Hepatic stellate cell (primary cell): ENCODE data around the gene NRXN3.

Experiments
- DNase-seq: peaks from one replicate; pipeline ENCODE4 v3.0.0; 2011; ENCODE audit warnings: low spot score

The NRXN3 gene

GRCh38 chr14:79242666-79243065 is 1072.5 kb downstream of the NRXN3 start:
- DNase-seq = no peak

GRCh38 chr14:79246173-79246572 is 1076.0 kb downstream of the NRXN3 start:
- DNase-seq = no peak

- DNase-seq = no peak
Observed at GRCh38 chr14:79248126-79248525, 1078.0 kb downstream of the NRXN3 start.

- DNase-seq = no peak
Observed at GRCh38 chr14:79248771-79249170, 1078.6 kb downstream of the NRXN3 start.

GRCh38 chr14:79251278-79251677 is 1081.1 kb downstream of the NRXN3 start:
- DNase-seq = no peak

- no peak for DNase-seq
Observed at GRCh38 chr14:79253576-79253975, 1083.4 kb downstream of the NRXN3 start.

GRCh38 chr14:79254069-79254775 is 1084.0 kb downstream of the NRXN3 start:
- peak; percentile 64 for DNase-seq

- DNase-seq = no peak
Observed at GRCh38 chr14:79256380-79256779, 1086.2 kb downstream of the NRXN3 start.

GRCh38 chr14:79260406-79260805 is 1090.2 kb downstream of the NRXN3 start:
- DNase-seq = no peak

- DNase-seq = peak; percentile 22
Observed at GRCh38 chr14:79265366-79265946, 1095.3 kb downstream of the NRXN3 start.

GRCh38 chr14:79270361-79270760 is 1100.2 kb downstream of the NRXN3 start:
- DNase-seq = no peak

- no peak for DNase-seq
Observed at GRCh38 chr14:79271122-79271521, 1100.9 kb downstream of the NRXN3 start.

GRCh38 chr14:79274641-79275291 is 1104.6 kb downstream of the NRXN3 start:
- DNase-seq = no peak

GRCh38 chr14:79275292-79275655 is 1105.1 kb downstream of the NRXN3 start:
- DNase-seq = no peak

GRCh38 chr14:79278286-79278797 is 1108.2 kb downstream of the NRXN3 start:
- DNase-seq = no peak

GRCh38 chr14:79278798-79279644 is 1108.8 kb downstream of the NRXN3 start:
- peak; percentile 81 for DNase-seq

- peak; percentile 21 for DNase-seq
Observed at GRCh38 chr14:79279645-79280597, 1109.7 kb downstream of the NRXN3 start.

GRCh38 chr14:79281244-79282152 is 1111.3 kb downstream of the NRXN3 start:
- no peak for DNase-seq

- DNase-seq = no peak
Observed at GRCh38 chr14:79284621-79285020, 1114.4 kb downstream of the NRXN3 start.

GRCh38 chr14:79285263-79285662 is 1115.1 kb downstream of the NRXN3 start:
- DNase-seq = no peak
